GM23248 (cell line): ENCODE results near the gene CDNF. TPM values are rescaled to one million over a fixed set of nuclear protein-coding genes. Genes with fewer than 3 reads are reported as not detected.
"Not testable (repeated sequence)": the region's sequence is repeated elsewhere in the genome, so short reads cannot be mapped to it uniquely, and the experiment has no call there.

ENCODE experiments used
- DNase-seq: peaks from one replicate; pipeline ENCODE4 v3.0.0-alpha.2; 2015
- H2AFZ ChIP-seq: fragments of 200-600 bp; sonication (generic); 2 replicates; pipeline ENCODE4 v1.6.1; 2016; ENCODE audit warnings: antibody characterized with exemption
- H3F3A ChIP-seq: fragments of 200-600 bp; sonication (generic); 2 replicates; pipeline ENCODE4 v1.6.1; 2016; ENCODE audit warnings: mild to moderate bottlenecking, antibody characterized with exemption, mixed run types; ENCODE audit not compliant: insufficient read depth
- H3K27ac ChIP-seq: fragments of 200-600 bp; sonication (generic); 2 replicates; pipeline ENCODE4 v1.5.1; 2016; ENCODE audit warnings: mild to moderate bottlenecking
- H3K27me3 ChIP-seq: fragments of 200-600 bp; sonication (generic); replicated peaks from 2 replicates; pipeline ENCODE4 v1.6.1; 2016; ENCODE audit warnings: mild to moderate bottlenecking; ENCODE audit not compliant: insufficient read depth
- H3K36me3 ChIP-seq: fragments of 200-600 bp; sonication (generic); 2 replicates; pipeline ENCODE4 v1.6.1; 2016; ENCODE audit warnings: low read depth, mild to moderate bottlenecking
- H3K4me1 ChIP-seq: fragments of 200-600 bp; sonication (generic); 2 replicates; pipeline ENCODE4 v1.6.1; 2016; ENCODE audit warnings: mild to moderate bottlenecking; ENCODE audit not compliant: insufficient read depth
- H3K4me2 ChIP-seq: fragments of 200-600 bp; sonication (generic); one replicate; pipeline ENCODE4 v1.6.1; 2016; ENCODE audit warnings: mild to moderate bottlenecking; ENCODE audit not compliant: unreplicated experiment
- H3K4me3 ChIP-seq: fragments of 200-600 bp; sonication (generic); 2 replicates; pipeline ENCODE4 v1.5.1; 2016; ENCODE audit warnings: mild to moderate bottlenecking
- H3K79me2 ChIP-seq: fragments of 200-600 bp; sonication (generic); 2 replicates; pipeline ENCODE4 v1.6.1; 2016; ENCODE audit warnings: mild to moderate bottlenecking; ENCODE audit not compliant: insufficient read depth
- H3K9ac ChIP-seq: fragments of 200-600 bp; sonication (generic); 2 replicates; pipeline ENCODE4 v1.6.1; 2016; ENCODE audit warnings: mild to moderate bottlenecking
- H3K9me2 ChIP-seq: fragments of 200-600 bp; sonication (generic); 2 replicates; pipeline ENCODE4 v1.6.1; 2016; ENCODE audit warnings: mixed run types, mild to moderate bottlenecking, moderate library complexity; ENCODE audit not compliant: insufficient read depth
- H3K9me3 ChIP-seq: fragments of 200-600 bp; sonication (generic); one replicate; pipeline ENCODE4 v1.6.1; 2017; ENCODE audit warnings: low read depth
- H4K20me1 ChIP-seq: fragments of 200-600 bp; sonication (generic); 2 replicates; pipeline ENCODE4 v1.6.0; 2016; ENCODE audit not compliant: insufficient read depth
- EZH2 ChIP-seq: fragments of 200-600 bp; sonication (generic); IDR thresholded peaks from 2 replicates; pipeline ENCODE4 v1.6.1; 2018; ENCODE audit warnings: antibody characterized with exemption, mild to moderate bottlenecking; ENCODE audit not compliant: insufficient read depth, poor library complexity, severe bottlenecking
- EZH2phosphoT487 ChIP-seq: fragments of 200-600 bp; sonication (generic); IDR thresholded peaks from 2 replicates; pipeline ENCODE4 v1.6.1; 2018; ENCODE audit warnings: antibody characterized with exemption, moderate library complexity, mild to moderate bottlenecking, low read depth; ENCODE audit not compliant: insufficient read depth
- WGBS, 2 experiments: methylation state at CpG; one replicate each; pipeline ENCODE4 v1.1.6; 2015 to 2017; ENCODE audit warnings: low lambda C conversion rate in 2 of 2, low coverage in 1 of 2; ENCODE audit errors: missing lambda C conversion rate in 2 of 2; 5-methylcytosine and 5-hydroxymethylcytosine counted together
- in situ Hi-C: fragments of 300-500 bp; cut with MboI; formaldehyde crosslinking; loops from 2 replicates; pipeline ENCODE4 v1.15.0; 2020
- polyA plus RNA-seq: library from polyadenylated mRNA; unstranded; fragments of >200 nt; fragmentation: Nextera tagmentation; extraction: Ambion mirVana; gene quantifications from 2 replicates; pipeline ENCODE4 v1.2.1, GENCODE V29; 2016
- total RNA-seq: library from RNA; depleted of rRNA; stranded (reverse); fragments of >200 nt; shearing (Covaris generic); gene quantifications from 2 replicates; pipeline ENCODE4 v1.2.3, GENCODE V29; 2014

CDNF gene
- total and polyA plus RNA-seq, 2 experiments from 2014 or later = 0.32 to 1.3 TPM

DNA sequence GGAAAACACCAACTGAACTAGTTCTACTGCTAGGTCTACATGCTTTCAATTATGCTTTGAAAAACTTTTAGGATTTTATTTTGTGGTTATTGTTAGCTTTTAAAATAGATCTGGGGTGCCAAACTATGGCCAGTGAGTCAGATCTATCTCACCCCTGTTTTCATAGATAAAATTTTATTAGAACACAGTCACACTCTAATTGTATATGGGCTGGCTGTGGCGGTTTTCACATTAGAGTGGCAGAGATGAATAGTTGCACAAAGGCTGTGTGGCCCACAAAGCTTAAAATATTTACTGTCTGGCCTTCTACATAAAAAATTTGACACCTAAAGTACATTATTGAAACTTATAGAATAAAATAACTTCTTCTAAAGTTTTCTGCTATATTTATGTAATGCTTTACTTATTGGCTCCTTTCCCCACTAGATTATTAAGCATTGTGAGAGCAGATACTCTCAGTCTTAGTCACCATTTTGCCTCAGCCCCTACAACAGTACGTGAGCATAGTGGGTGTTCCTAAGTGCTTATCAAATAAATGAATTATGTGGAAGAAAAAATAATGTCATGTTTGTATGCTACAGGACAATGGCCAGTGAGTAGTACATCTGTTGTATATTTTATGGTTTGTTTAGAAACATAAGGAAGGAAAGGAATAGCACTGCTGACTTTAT lies 35.4 kb upstream of the CDNF start:
- Histone ChIP-seq H3K36me3 (peaks cover 13% of the 10 kb centered on the region; the same call in 1 of the 2 replicates), H4K20me1 (no peaks in the 10 kb centered on the region), H3K4me2 (peak overlapping the region; percentile 36), H3K79me2 (peaks cover 24% of the 10 kb centered on the region), H3K9me2 (no peaks in the 10 kb centered on the region), H2AFZ (no peak overlapping the region), H3K4me1 (peaks cover 27% of the 10 kb centered on the region), H3F3A (peaks cover 29% of the 10 kb centered on the region), H3K9me3 (no peaks in the 10 kb centered on the region), H3K27me3 (no peaks in the 10 kb centered on the region), H3K9ac (no peak overlapping the region), H3K27ac (peak overlapping the region; percentile 41), H3K4me3 (no peak overlapping the region; the same call in 1 of the 2 replicates)
- peak; percentile 74 for DNase-seq
- in situ Hi-C loops = no loop called here
- TF ChIP-seq EZH2 = no peak
- TF ChIP-seq EZH2phosphoT487 = no peak
- WGBS, 2 experiments = 19 to 21% methylated on average over 2 of the region's 2 CpGs

DNA sequence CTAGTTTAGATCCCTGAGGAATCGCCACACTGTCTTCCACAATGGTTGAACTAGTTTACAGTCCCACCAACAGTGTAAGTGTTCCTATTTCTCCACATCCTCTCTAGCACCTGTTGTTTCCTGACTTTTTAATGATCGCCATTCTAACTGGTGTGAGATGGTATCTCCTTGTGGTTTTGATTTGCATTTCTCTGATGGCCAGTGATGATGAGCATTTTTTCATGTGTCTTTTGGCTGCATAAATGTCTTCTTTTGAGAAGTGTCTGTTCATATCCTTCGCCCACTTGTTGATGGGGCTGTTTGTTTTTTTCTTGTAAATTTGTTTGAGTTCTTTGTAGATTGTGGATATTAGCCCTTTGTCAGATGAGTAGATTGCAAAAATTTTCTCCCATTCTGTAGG lies 27.0 kb upstream of the CDNF start:
- H4K20me1 ChIP-seq, H3K4me3 ChIP-seq, H3K9me3 ChIP-seq, H3K9ac ChIP-seq, H3K4me1 ChIP-seq, H3F3A ChIP-seq, H3K27ac ChIP-seq, H3K9me2 ChIP-seq, in situ Hi-C loops, H2AFZ ChIP-seq, H3K79me2 ChIP-seq, H3K4me2 ChIP-seq, DNase-seq, H3K27me3 ChIP-seq: not testable (repeated sequence)
- peaks cover 32% of the 10 kb centered on the region for H3K36me3 ChIP-seq
- WGBS, 2 experiments = 95 to 97% methylated on average over 3 of the region's 3 CpGs

DNA sequence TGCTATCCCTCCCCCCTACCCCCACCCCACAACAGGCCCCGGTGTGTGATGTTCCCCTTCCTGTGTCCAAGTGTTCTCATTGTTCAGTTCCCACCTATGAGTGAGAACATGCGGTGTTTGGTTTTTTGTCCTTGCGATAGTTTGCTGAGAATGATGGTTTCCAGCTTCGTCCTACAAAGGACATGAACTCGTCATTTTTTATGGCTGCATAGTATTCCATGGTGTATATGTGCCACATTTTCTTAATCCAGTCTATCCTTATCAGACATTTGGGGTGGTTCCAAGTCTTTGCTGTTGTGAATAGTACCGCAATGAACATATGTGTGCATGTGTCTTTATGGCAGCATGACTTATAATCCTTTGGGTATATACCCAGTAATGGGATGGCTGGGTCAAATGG lies 26.6 kb upstream of the CDNF start:
- peaks cover 33% of the 10 kb centered on the region for H3K36me3 ChIP-seq
- in situ Hi-C loops, H3K9me2 ChIP-seq, H3K27me3 ChIP-seq, H3K4me2 ChIP-seq, H3K9me3 ChIP-seq, H3K4me3 ChIP-seq, H3K4me1 ChIP-seq, H3K9ac ChIP-seq, DNase-seq, H3F3A ChIP-seq, H3K79me2 ChIP-seq, H3K27ac ChIP-seq, H4K20me1 ChIP-seq, H2AFZ ChIP-seq: not testable (repeated sequence)
- WGBS, 2 experiments = 87 to 90% methylated on average over 6 of the region's 6 CpGs

DNA sequence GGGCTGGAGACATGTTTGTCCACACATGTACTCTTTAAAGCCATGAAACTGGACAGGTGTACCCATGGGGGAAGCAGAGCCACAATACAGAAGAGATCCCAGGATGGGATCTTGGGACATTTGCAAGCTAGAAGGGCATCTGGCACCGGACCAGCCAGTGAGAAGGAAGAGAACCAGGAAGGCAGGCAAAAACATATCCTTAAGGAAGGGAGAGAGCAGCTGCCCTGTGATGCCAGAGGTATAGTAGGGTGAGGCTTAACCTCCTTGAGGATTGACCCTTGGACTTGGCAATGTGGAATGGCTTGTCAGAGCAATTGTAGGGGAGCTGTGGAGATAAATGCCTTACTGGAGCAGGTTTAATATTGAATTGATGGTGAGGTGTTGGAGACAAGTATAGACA lies 23.0 kb upstream of the CDNF start:
- Histone ChIP-seq H3K4me2 (no peak overlapping the region), H2AFZ (no peak overlapping the region), H3F3A (0 out of 2 replicates have a peak, but pooled peaks cover 8% of the 10 kb centered on the region), H3K27me3 (no peaks in the 10 kb centered on the region), H3K79me2 (no peaks in the 10 kb centered on the region), H3K9ac (no peak overlapping the region), H3K9me2 (no peaks in the 10 kb centered on the region), H3K36me3 (peaks cover 13% of the 10 kb centered on the region; the same call in 1 of the 2 replicates), H3K4me3 (no peak overlapping the region), H3K9me3 (no peaks in the 10 kb centered on the region), H3K27ac (no peak overlapping the region), H4K20me1 (no peaks in the 10 kb centered on the region), H3K4me1 (peaks cover 9% of the 10 kb centered on the region; the same call in 1 of the 2 replicates)
- TF ChIP-seq EZH2 (no peak), EZH2phosphoT487 (no peak)
- WGBS, 2 experiments = 91 to 100% methylated on average over 1 of the region's 1 CpG
- DNase-seq = no peak
- in situ Hi-C loops = no loop called here

DNA sequence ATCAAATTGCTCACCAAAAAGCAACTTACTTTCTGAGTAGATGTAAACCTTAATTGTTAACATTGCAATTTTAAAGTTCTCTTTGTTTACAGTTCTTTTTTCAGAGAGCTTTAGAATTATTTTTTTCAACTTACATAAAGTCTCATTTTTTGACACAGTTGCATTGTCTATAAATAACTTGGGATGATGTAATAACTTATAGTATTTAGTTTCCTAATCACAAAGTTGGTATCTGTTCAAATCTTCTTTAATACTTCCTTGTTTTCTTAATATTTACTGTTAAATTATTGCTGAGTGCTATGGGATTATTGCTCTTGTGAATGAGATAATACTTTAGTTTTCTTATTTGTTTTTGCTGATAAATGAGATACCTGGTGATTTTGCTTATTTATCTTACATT lies 21.9 kb upstream of the CDNF start:
- Histone ChIP-seq H3K9me3 (no peaks in the 10 kb centered on the region), H3K79me2 (no peaks in the 10 kb centered on the region), H3K4me1 (peaks cover 9% of the 10 kb centered on the region; the same call in 1 of the 2 replicates), H3K27me3 (no peaks in the 10 kb centered on the region), H3K4me3 (no peak overlapping the region), H4K20me1 (no peaks in the 10 kb centered on the region), H3K9me2 (no peaks in the 10 kb centered on the region), H3K9ac (0 out of 2 replicates have a peak overlapping the region, but pooled peaks have one; percentile 26), H3F3A (0 out of 2 replicates have a peak, but pooled peaks cover 8% of the 10 kb centered on the region), H3K27ac (no peak overlapping the region; the same call in 1 of the 2 replicates), H3K4me2 (no peak overlapping the region), H2AFZ (0 out of 2 replicates have a peak overlapping the region, but pooled peaks have one; percentile 23), H3K36me3 (0 out of 2 replicates have a peak, but pooled peaks cover 14% of the 10 kb centered on the region)
- in situ Hi-C loops = no loop called here
- TF ChIP-seq EZH2phosphoT487 = no peak
- TF ChIP-seq EZH2 = no peak
- peak; percentile 40 for DNase-seq
